GM04503 (cell line): ENCODE results near the gene SPATA17.

Source experiments
- DNase-seq: peaks from one replicate; pipeline ENCODE4 v3.0.0-alpha.2; 2012; ENCODE audit warnings: low read depth

The SPATA17 gene

DNA sequence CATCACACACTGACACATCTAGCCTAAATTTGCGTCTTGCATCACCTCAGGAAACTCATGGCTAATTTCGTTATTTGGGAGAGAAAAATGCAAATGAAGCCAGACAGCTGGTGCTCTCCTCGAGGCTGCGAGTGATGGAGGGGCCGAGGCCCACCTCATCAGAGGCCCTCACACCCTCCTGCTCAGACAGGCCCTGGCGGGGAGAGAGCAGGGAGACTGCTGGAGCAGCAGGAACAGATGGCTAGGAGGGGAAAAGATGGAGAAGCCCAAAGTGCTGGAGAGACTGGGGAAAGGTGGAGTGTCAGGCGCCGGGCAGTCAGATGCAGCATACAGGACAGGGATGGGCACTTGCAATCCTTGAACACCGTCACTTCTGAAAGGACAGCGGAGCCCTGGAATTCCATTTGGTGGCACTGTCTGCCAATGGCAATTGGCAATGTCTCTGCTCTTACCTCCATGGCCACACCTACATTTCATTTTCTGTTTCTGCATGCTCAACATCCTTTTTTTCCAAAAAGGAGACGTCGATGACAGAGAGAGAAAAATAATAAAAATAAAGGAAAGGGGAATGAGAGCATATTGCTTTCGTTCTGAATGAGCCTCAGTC, 286.2 kb downstream of the SPATA17 start:
- no peak for DNase-seq

DNA sequence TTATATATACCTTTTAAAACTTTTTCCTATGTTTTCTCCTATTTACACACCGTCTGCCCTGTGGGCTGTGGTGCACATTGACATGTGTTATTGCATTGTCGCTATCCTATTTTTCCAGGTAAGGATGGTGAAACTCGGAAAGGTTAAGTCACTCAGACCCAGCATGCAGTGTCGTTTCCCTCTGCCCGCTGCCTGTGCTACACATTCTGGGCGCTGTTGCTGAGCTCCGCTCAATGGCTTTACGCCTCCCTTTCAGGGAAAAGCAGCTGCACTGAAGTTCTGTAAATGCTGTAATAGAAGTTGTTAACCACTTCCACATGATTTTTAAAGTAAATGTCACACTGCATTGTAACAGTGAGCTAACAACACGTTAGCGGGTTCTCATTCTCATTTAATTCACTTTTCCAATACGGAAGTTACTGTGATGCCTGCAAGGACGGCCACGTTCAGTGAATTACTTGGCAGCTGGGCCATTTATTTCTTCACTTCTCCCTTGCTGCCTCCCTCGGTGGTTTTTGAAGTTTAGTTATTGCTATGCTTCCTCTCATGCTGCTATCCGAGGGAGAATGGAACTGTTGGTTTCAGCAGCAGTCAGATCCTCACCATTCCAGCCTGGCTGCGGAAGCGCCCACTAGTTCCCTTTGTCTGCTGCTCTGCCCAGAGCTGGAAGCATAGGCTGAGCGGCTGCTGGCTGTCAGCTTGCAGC, 288.7 kb downstream of the SPATA17 start:
- peak; percentile 3 for DNase-seq
